Lung microvascular endothelial cell (primary cell): ENCODE data around the gene ZCWPW1. TPM values are rescaled to one million over a fixed set of nuclear protein-coding genes. Genes with fewer than 3 reads are reported as not detected.
A peak's percentile ranks its signal among the peaks of the same experiment; 100 is the strongest.

Experiments used
- DNase-seq, 2 donors: peaks; one replicate each; pipeline versions ENCODE4 v3.0.0 to v3.0.0-alpha.2; 2010; ENCODE audit warnings: low read depth in 2 of 2
- total RNA-seq: library from RNA; depleted of rRNA; stranded (reverse); fragments of >200 nt; gene quantifications from 2 replicates; pipeline ENCODE4 v1.2.1, GENCODE V29; 2014

ZCWPW1 gene
- total RNA-seq = 0.44 and 0.79 TPM in 2 replicates

GRCh38 chr7:100428199-100428966 lies at the start of gene ZCWPW1:
Gene ZCWPW1 (minus strand): TSS chr7:100428703. CDS start chr7:100420649, 8,054 bp downstream.
- peak; percentile 97 to 98 for DNase-seq

- DNase-seq = no peak
Observed at GRCh38 chr7:100477871-100478267, 49.4 kb upstream of the ZCWPW1 start.

- DNase-seq = peak; percentile 42 to 52
Observed at GRCh38 chr7:100476903-100477870, 48.7 kb upstream of the ZCWPW1 start.

GRCh38 chr7:100476101-100476780 lies 47.7 kb upstream of the ZCWPW1 start:
- DNase-seq = no peak

- DNase-seq = no peak
Observed at GRCh38 chr7:100475549-100475948, 47.0 kb upstream of the ZCWPW1 start.

- peak; percentile 26 to 52 for DNase-seq
Observed at GRCh38 chr7:100472854-100473499, 44.5 kb upstream of the ZCWPW1 start.

GRCh38 chr7:100472121-100472851 lies 43.8 kb upstream of the ZCWPW1 start:
- no peak for DNase-seq

GRCh38 chr7:100471021-100471420 lies 42.5 kb upstream of the ZCWPW1 start:
- no peak for DNase-seq

GRCh38 chr7:100469227-100470044 lies 40.9 kb upstream of the ZCWPW1 start:
- peak; percentile 74 to 84 for DNase-seq

- DNase-seq = no peak
Observed at GRCh38 chr7:100467638-100468373, 39.3 kb upstream of the ZCWPW1 start.

- DNase-seq = no peak
Observed at GRCh38 chr7:100466653-100467605, 38.4 kb upstream of the ZCWPW1 start.

- DNase-seq = peak; percentile 79 to 84
Observed at GRCh38 chr7:100465702-100466311, 37.3 kb upstream of the ZCWPW1 start.

GRCh38 chr7:100465299-100465698 lies 36.8 kb upstream of the ZCWPW1 start:
- DNase-seq = no peak

GRCh38 chr7:100464791-100465190 lies 36.3 kb upstream of the ZCWPW1 start:
- no peak for DNase-seq

GRCh38 chr7:100464210-100464660 lies 35.7 kb upstream of the ZCWPW1 start, which contains the start of gene SPACDR:
Gene SPACDR (minus strand): TSS chr7:100464260. CDS start chr7:100464025, 235 bp downstream.
- DNase-seq = peak in 1 of 2 donors; percentile 52

- DNase-seq = no peak
Observed at GRCh38 chr7:100457033-100457432, 28.5 kb upstream of the ZCWPW1 start.

- DNase-seq = no peak
Observed at GRCh38 chr7:100456562-100456961, 28.1 kb upstream of the ZCWPW1 start.
